Thoracic aorta (tissue), 2 donors: ENCODE results near the gene WNK2. TPM values are rescaled to one million over a fixed set of nuclear protein-coding genes. Genes with fewer than 3 reads are reported as not detected.
A peak's percentile ranks its signal among the peaks of the same experiment; 100 is the strongest.

ENCODE experiments used
- ATAC-seq: fragments of 150-250 bp; one replicate; pipeline ENCODE4 v1.8.0; 2017; ENCODE audit warnings: low read depth; ENCODE audit not compliant: insufficient number of reproducible peaks, low FRiP score
- DNase-seq: peaks from one replicate; pipeline ENCODE4 v3.0.0-alpha.2; 2020; ENCODE audit warnings: low spot score
- H3K27ac ChIP-seq, 2 donors: fragments of 200-600 bp; sonication (generic); 1 replicate in 1 of 2; 2 replicates in 1 of 2; pipeline ENCODE4 v1.5.1; 2016; ENCODE audit warnings: mild to moderate bottlenecking in 2 of 2, moderate library complexity in 2 of 2
- H3K27me3 ChIP-seq: fragments of 200-600 bp; sonication (generic); replicated peaks from 2 replicates; pipeline ENCODE4 v1.6.0; 2016; ENCODE audit warnings: mild to moderate bottlenecking; ENCODE audit not compliant: insufficient read depth
- H3K36me3 ChIP-seq: fragments of 200-600 bp; sonication (generic); one replicate; pipeline ENCODE4 v1.5.1; 2016
- H3K4me1 ChIP-seq, 2 donors: fragments of 200-600 bp; sonication (generic); 1 replicate in 1 of 2; 2 replicates in 1 of 2; pipeline versions ENCODE4 v1.5.1 to v1.6.0; 2016; ENCODE audit warnings: low read depth in 2 of 2, mild to moderate bottlenecking in 1 of 2; ENCODE audit not compliant: control insufficient read depth in 1 of 2
- H3K4me3 ChIP-seq: fragments of 200-600 bp; sonication (generic); 2 replicates; pipeline ENCODE4 v1.5.1; 2016; ENCODE audit warnings: mild to moderate bottlenecking
- H3K9me3 ChIP-seq: fragments of 200-600 bp; sonication (generic); 2 replicates; pipeline ENCODE4 v1.5.1; 2016
- CTCF ChIP-seq: fragments of 200-600 bp; sonication (generic); IDR thresholded peaks from one replicate; pipeline ENCODE4 v1.5.1; 2019; ENCODE audit warnings: antibody characterized with exemption
- total RNA-seq, 2 donors: library from RNA; depleted of rRNA; stranded (reverse); fragments of >200 nt; gene quantifications; one replicate each; pipeline versions ENCODE4 v1.1.0 to v1.2.3, GENCODE V29; 2016

WNK2 gene
- total RNA-seq, 2 donors from 2014 or later = 0.95 to 4.7 TPM

DNA sequence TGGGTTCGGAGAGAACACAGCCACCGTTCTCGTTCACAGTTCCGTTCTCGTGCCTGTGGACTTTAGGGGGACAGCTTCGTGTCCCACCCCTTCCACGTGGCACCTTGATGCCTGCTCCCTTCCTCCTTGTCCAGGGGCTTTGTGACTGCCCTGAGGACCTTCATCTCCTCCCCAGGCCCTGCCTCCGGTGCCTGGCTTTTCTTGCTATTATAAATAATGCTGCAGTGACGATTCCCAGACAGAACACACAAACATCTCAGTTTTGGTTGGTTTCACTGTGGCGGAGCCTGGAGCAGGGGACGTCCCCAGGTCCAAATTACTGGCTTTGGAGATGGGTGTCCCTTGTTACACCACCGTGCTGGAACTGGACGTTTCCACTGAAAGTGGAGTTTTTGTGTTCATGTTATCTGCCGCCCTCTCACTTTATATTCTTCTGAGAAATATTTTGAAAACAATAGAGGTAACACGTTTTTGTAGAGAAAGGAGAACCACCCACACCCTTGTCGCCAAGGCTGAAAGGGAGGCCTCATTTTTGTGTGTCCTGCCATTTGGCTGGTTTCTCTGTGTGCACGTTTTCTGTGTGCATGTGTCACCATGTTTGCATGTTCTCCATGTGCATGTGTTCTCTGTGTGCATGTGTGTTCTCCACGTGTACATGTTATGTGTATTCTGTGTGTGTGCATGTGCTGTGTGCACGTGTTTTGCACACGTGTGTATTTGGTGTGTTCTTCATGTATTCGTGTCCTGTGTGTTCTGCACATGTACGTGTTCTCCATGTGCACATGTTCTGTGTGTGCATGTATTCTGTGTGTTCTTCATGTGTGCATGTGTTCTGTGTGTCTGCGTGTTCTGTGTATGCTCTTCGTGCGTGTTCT is 24.2 kb downstream of the WNK2 start:
- Histone ChIP-seq H3K9me3 (no peaks in the 10 kb centered on the region), H3K27ac (peak overlapping the region; percentile 51 to 65), H3K27me3 (no peaks in the 10 kb centered on the region), H3K36me3 (no peaks in the 10 kb centered on the region), H3K4me1 (peaks cover 19 to 34% of the 10 kb centered on the region in 2 donors), H3K4me3 (peak overlapping the region; percentile 55)
- ATAC-seq = no peak
- DNase-seq = no peak
- TF ChIP-seq CTCF = no peak

GRCh38 chr9:93209097-93209496 is 25.2 kb downstream of the WNK2 start:
- Histone ChIP-seq H3K36me3 (no peaks in the 10 kb centered on the region), H3K27ac (no peak overlapping the region), H3K4me1 (peaks cover 19 to 34% of the 10 kb centered on the region in 2 donors), H3K9me3 (no peaks in the 10 kb centered on the region), H3K27me3 (no peaks in the 10 kb centered on the region), H3K4me3 (no peak overlapping the region)
- no peak for TF ChIP-seq CTCF
- DNase-seq (no peak), ATAC-seq (no peak)

DNA sequence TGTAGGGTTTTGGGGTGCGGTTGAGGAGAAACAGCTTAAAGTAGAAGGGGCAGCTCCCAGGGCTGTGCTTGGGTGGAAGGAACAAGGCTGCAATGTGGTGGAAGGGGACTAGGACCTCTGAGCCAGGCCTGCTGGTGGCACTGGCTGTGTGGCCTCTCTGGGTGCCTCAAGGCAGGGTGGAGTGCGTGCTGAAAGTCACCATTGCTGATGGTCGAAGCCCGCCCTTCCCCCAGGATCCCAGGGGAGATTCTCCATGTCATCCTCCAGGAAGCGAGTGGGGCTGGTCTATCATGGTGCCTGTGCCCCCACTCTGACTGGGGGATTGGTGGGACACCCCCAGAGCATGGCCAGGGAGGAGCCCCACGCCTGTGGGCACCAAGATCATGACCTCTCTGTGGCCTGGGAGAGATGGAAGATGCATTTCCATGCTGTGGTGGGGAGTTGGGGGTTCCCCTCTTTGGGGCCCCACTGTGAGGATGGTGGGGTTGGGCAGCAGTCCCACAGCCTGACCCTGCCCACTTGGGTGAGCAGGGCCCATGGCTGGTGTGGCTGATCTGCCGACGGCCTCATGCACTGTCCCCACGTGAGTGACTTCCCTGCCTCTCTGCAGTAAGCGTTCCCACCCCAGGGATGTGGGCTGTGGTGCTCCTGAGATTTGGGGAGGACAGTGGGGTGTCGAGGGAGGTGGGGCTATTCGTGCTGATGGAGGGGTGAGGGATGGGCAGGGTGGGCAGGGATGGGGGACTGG is 25.8 kb downstream of the WNK2 start:
- TF ChIP-seq CTCF = no peak
- H3K27me3 ChIP-seq = no peaks in the 10 kb centered on the region
- H3K4me3 ChIP-seq = no peak overlapping the region
- peaks cover 19 to 34% of the 10 kb centered on the region in 2 donors for H3K4me1 ChIP-seq
- no peaks in the 10 kb centered on the region for H3K9me3 ChIP-seq
- no peak overlapping the region for H3K27ac ChIP-seq
- ATAC-seq (no peak), DNase-seq (no peak)
- H3K36me3 ChIP-seq = no peaks in the 10 kb centered on the region

GRCh38 chr9:93210324-93210973 is 26.5 kb downstream of the WNK2 start:
- Histone ChIP-seq H3K4me1 (peaks cover 14 to 29% of the 10 kb centered on the region in 2 donors), H3K9me3 (peaks cover 1% of the 10 kb centered on the region), H3K36me3 (no peaks in the 10 kb centered on the region), H3K27me3 (no peaks in the 10 kb centered on the region), H3K27ac (no peak overlapping the region), H3K4me3 (no peak overlapping the region)
- no peak for ATAC-seq
- TF ChIP-seq CTCF = no peak
- DNase-seq = no peak
